ENCODE measurements around the gene ELOVL2. TPM values are rescaled to one million over a fixed set of nuclear protein-coding genes. Genes with fewer than 3 reads are reported as not detected.

Gene ELOVL2
- total RNA-seq, 1 experiment from 2014 or later: 0.07 TPM

GRCh38 chr6:11028959-11029358 lies 15.1 kb downstream of the ELOVL2 start:
- Histone ChIP-seq H3K9me3 (ENCODE audit: control insufficient read depth in 1 of 2, insufficient read depth in 1 of 2, low read depth in 1 of 2, low read length in 2 of 2) (no peaks in the 10 kb centered on the region), H3K4me1 (ENCODE audit: control insufficient read depth in 1 of 2, insufficient read depth in 2 of 2, low read length in 2 of 2) (peaks cover 0 to 4% of the 10 kb centered on the region in 2 experiments; a peak in 1 of 4 replicates), H2AFZ (ENCODE audit: low read depth, low read length, poor library complexity, severe bottlenecking) (no peak overlapping the region), H3K4me3 (replicated peaks in 1 of 2; ENCODE audit: low read depth in 1 of 2, low read length in 2 of 2) (no peak overlapping the region), H3K9me2 (ENCODE audit: insufficient read depth) (no peaks in the 10 kb centered on the region), H3K79me2 (ENCODE audit: insufficient read depth, low read length) (no peaks in the 10 kb centered on the region), H3K9ac (ENCODE audit: low read length) (no peak overlapping the region), H3K36me3 (ENCODE audit: control insufficient read depth in 1 of 2, insufficient read depth in 2 of 2, low read length in 2 of 2) (no peaks in the 10 kb centered on the region), H4K20me1 (ENCODE audit: insufficient read depth) (no peaks in the 10 kb centered on the region), H3K27me3 (ENCODE audit: insufficient read depth, low read length) (no peaks in the 10 kb centered on the region), H3K4me2 (ENCODE audit: low read length) (no peak overlapping the region), H3K27ac (ENCODE audit: low read depth, low read length) (no peak overlapping the region)
- BruUV-seq (replicated peaks): no TSS peak
- ATAC-seq (no peak), DNase-seq (ENCODE audit: low read depth, low spot score) (no peak)
- TF ChIP-seq EZH2phosphoT487 (IDR thresholded peaks at IDR 0.05; ENCODE audit: borderline replicate concordance) (no peak), ZNF274 (IDR thresholded peaks at IDR 0.05; ENCODE audit: low read depth, low read length) (no peak), RAD21 (IDR thresholded peaks at IDR 0.05; ENCODE audit: low read depth) (no peak), SIN3A (IDR thresholded peaks at IDR 0.05; ENCODE audit: low read depth) (no peak), CBX3 (IDR thresholded peaks at IDR 0.05; ENCODE audit: low read depth) (no peak), FOSL1 (IDR thresholded peaks at IDR 0.05; ENCODE audit: low read depth) (no peak), ZBTB33 (IDR thresholded peaks at IDR 0.05; ENCODE audit: extremely low read depth, insufficient replicate concordance, low read length) (no peak), ELF1 (IDR thresholded peaks at IDR 0.05; ENCODE audit: borderline replicate concordance, low read depth) (no peak)
- POLR2A ChIA-PET: no interaction called here
- CTCF ChIA-PET: no interaction called here
- intact Hi-C loops (cut with micrococcal nuclease): no loop called here
- RAD21 ChIA-PET (ENCODE audit: low non-redundant PET in 1 of 2, low total read pairs in 2 of 2, uncharacterized antibody in 2 of 2, unreplicated experiment in 2 of 2): interaction anchor here in 1 of 2 experiments (0.8 kb wide), 1 partner anchor 9 kb away, joined by 4 read pairs; no protein-coding TSS in a partner anchor

GRCh38 chr6:11027565-11028110 lies 16.5 kb downstream of the ELOVL2 start:
- H3K9me3 ChIP-seq (ENCODE audit: control insufficient read depth in 1 of 2, insufficient read depth in 1 of 2, low read depth in 1 of 2, low read length in 2 of 2): no peaks in the 10 kb centered on the region
- H3K36me3 ChIP-seq (ENCODE audit: control insufficient read depth in 1 of 2, insufficient read depth in 2 of 2, low read length in 2 of 2): no peaks in the 10 kb centered on the region
- CTCF ChIA-PET: no interaction called here
- POLR2A ChIA-PET: no interaction called here
- no peak overlapping the region for H3K4me2 ChIP-seq (ENCODE audit: low read length)
- no peaks in the 10 kb centered on the region for H3K27me3 ChIP-seq (ENCODE audit: insufficient read depth, low read length)
- no peaks in the 10 kb centered on the region for H3K9me2 ChIP-seq (ENCODE audit: insufficient read depth)
- no peak overlapping the region for H3K27ac ChIP-seq (ENCODE audit: low read depth, low read length)
- no peaks in the 10 kb centered on the region for H4K20me1 ChIP-seq (ENCODE audit: insufficient read depth)
- no peak overlapping the region for H2AFZ ChIP-seq (ENCODE audit: low read depth, low read length, poor library complexity, severe bottlenecking)
- DNase-seq (ENCODE audit: low read depth, low spot score) (no peak), ATAC-seq (no peak)
- intact Hi-C loops (cut with micrococcal nuclease): no loop called here
- no peaks in the 10 kb centered on the region for H3K79me2 ChIP-seq (ENCODE audit: insufficient read depth, low read length)
- no peak overlapping the region for H3K9ac ChIP-seq (ENCODE audit: low read length)
- BruUV-seq (replicated peaks): no TSS peak
- no peaks in the 10 kb centered on the region for H3K4me1 ChIP-seq (ENCODE audit: control insufficient read depth in 1 of 2, insufficient read depth in 2 of 2, low read length in 2 of 2)
- TF ChIP-seq EZH2phosphoT487 (IDR thresholded peaks at IDR 0.05; ENCODE audit: borderline replicate concordance): no peak
- no peak for TF ChIP-seq ZNF274 (IDR thresholded peaks at IDR 0.05; ENCODE audit: low read depth, low read length)
- no peak for TF ChIP-seq JUND (IDR thresholded peaks at IDR 0.05)
- no peak for TF ChIP-seq ZFX (IDR thresholded peaks at IDR 0.05)
- TF ChIP-seq EZH2 (IDR thresholded peaks at IDR 0.05): no peak
- no peak for TF ChIP-seq FOSL1 (IDR thresholded peaks at IDR 0.05; ENCODE audit: low read depth)
- no peak for TF ChIP-seq POLR2A (IDR thresholded peaks at IDR 0.05; ENCODE audit: borderline replicate concordance, extremely low read depth, insufficient read depth, insufficient read length)
- TF ChIP-seq EGR1 (IDR thresholded peaks at IDR 0.05; ENCODE audit: low read depth): no peak
- TF ChIP-seq TCF7L2 (IDR thresholded peaks at IDR 0.05; ENCODE audit: borderline replicate concordance, extremely low read depth, insufficient read depth, insufficient read length): no peak
- no peak for TF ChIP-seq CEBPB (IDR thresholded peaks at IDR 0.05; ENCODE audit: low read depth)
- no peak for TF ChIP-seq SIN3A (IDR thresholded peaks at IDR 0.05; ENCODE audit: low read depth)
- RAD21 ChIA-PET (ENCODE audit: low non-redundant PET in 1 of 2, low total read pairs in 2 of 2, uncharacterized antibody in 2 of 2, unreplicated experiment in 2 of 2): no interaction called here
- H3K4me3 ChIP-seq (replicated peaks in 1 of 2; ENCODE audit: low read depth in 1 of 2, low read length in 2 of 2): no peak overlapping the region
